Measurements from ENCODE around the gene POLH. TPM values are rescaled to one million over a fixed set of nuclear protein-coding genes. Genes with fewer than 3 reads are reported as not detected.

POLH gene
- total and polyA plus RNA-seq, 9 of the 15 experiments (the other 6 are each of a cell fraction or from before 2014, with no cell fraction given), result 5.8 to 31.6 (median 20.6) TPM

GRCh38 chr6:43570876-43571441, 5.0 kb upstream of the POLH start (continued):
- no peak for TF ChIP-seq HINFP (tag; conservative IDR thresholded peaks at IDR 0.05; ENCODE audit: low read depth)
- TF ChIP-seq BCL6 (CRISPR knock-in tag; IDR thresholded peaks at IDR 0.05), result no peak; the same call in 1 of the 2 replicates
- no peak for TF ChIP-seq ZNF780A (CRISPR knock-in tag; IDR thresholded peaks at IDR 0.05)
- TF ChIP-seq XRCC3 (IDR thresholded peaks at IDR 0.05), result no peak
- no peak for TF ChIP-seq MAFF (IDR thresholded peaks at IDR 0.05; ENCODE audit: low read length)
- no peak for TF ChIP-seq KLF1 (tag; IDR thresholded peaks at IDR 0.05)
- no peak for TF ChIP-seq SMAD2 (IDR thresholded peaks at IDR 0.05; ENCODE audit: low read depth, low read length)
- TF ChIP-seq ZNF512 (tag; IDR thresholded peaks at IDR 0.05), result no peak
- no peak for TF ChIP-seq SREBF1 (IDR thresholded peaks at IDR 0.05; ENCODE audit: borderline replicate concordance, low read depth, low read length)
- TF ChIP-seq GATAD2B (IDR thresholded peaks at IDR 0.05; ENCODE audit: borderline replicate concordance), result no peak
- no peak for TF ChIP-seq ZNF133 (CRISPR knock-in tag; IDR thresholded peaks at IDR 0.05)
- TF ChIP-seq DEAF1 (CRISPR knock-in tag; IDR thresholded peaks at IDR 0.05), result peak; percentile 49; the same call in 1 of the 2 replicates
- TF ChIP-seq PCBP2 (IDR thresholded peaks at IDR 0.05; ENCODE audit: low read depth, low read length, poor library complexity, severe bottlenecking), result no peak
- TF ChIP-seq ZNF3 (CRISPR knock-in tag; IDR thresholded peaks at IDR 0.05), result peak; percentile 31; the same call in 1 of the 2 replicates
- no peak for TF ChIP-seq RBM22 (IDR thresholded peaks at IDR 0.05; ENCODE audit: low read depth, low read length, poor library complexity, severe bottlenecking)
- TF ChIP-seq SNRNP70 (optimal IDR thresholded peaks at IDR 0.05; ENCODE audit: low read depth, low read length), result no peak
- no peak for TF ChIP-seq POLR2A (conservative IDR thresholded peaks at IDR 0.05)
- TF ChIP-seq TRIM25 (IDR thresholded peaks at IDR 0.05; ENCODE audit: borderline replicate concordance), result no peak
- peak; percentile 86 for TF ChIP-seq ETV1 (tag; conservative IDR thresholded peaks at IDR 0.05; ENCODE audit: low read depth)
- no peak for TF ChIP-seq VEZF1 (CRISPR knock-in tag; IDR thresholded peaks at IDR 0.05)
- TF ChIP-seq ZSCAN32 (CRISPR knock-in tag; IDR thresholded peaks at IDR 0.05), result peak; percentile 72; the same call in 1 of the 2 replicates
- TF ChIP-seq BRF1 (IDR thresholded peaks at IDR 0.05; ENCODE audit: borderline replicate concordance, extremely low read depth, insufficient read length), result no peak
